HepG2 (cell line): ENCODE data around the gene EHD1. TPM values are rescaled to one million over a fixed set of nuclear protein-coding genes. Genes with fewer than 3 reads are reported as not detected.

Experiments
- ELF3 ChIP-seq: IDR thresholded peaks from 2 replicates; pipeline ENCODE4 v1.6.1; 2016; ENCODE audit warnings: missing genetic modification reagents, missing compliant biosample characterization
- FIP1L1 ChIP-seq: fragments of 200-400 bp; formaldehyde crosslinking; IDR thresholded peaks from 2 replicates; pipeline ENCODE4 v1.6.1; 2018; ENCODE audit warnings: low read depth, mild to moderate bottlenecking, low read length, moderate library complexity, borderline replicate concordance; ENCODE audit not compliant: insufficient read depth
- GABPB1 ChIP-seq: IDR thresholded peaks from 2 replicates; pipeline ENCODE4 v1.6.1; 2016; ENCODE audit warnings: mild to moderate bottlenecking, missing genetic modification reagents, moderate library complexity, missing compliant biosample characterization
- RAD51 ChIP-seq: fragments of 450-650 bp; IDR thresholded peaks from 2 replicates; pipeline ENCODE4 v1.6.1; 2016; ENCODE audit warnings: borderline replicate concordance
- TAF15 ChIP-seq: fragments of 200-400 bp; formaldehyde crosslinking; IDR thresholded peaks from one replicate; pipeline ENCODE4 v1.6.1; 2018; ENCODE audit warnings: mild to moderate bottlenecking, low read depth, low read length; ENCODE audit not compliant: poor library complexity, severe bottlenecking
- ZMYM4 ChIP-seq: sonication (generic); formaldehyde crosslinking; IDR thresholded peaks from 2 replicates; pipeline ENCODE4 v1.8.1; 2023; ENCODE audit warnings: mild to moderate bottlenecking, missing genetic modification reagents
- ZNF253 ChIP-seq: sonication (generic); formaldehyde crosslinking; IDR thresholded peaks from 2 replicates; pipeline ENCODE4 v1.8.0; 2022; ENCODE audit warnings: mild to moderate bottlenecking, missing genetic modification reagents, borderline replicate concordance
- ZNF558 ChIP-seq: sonication (generic); formaldehyde crosslinking; IDR thresholded peaks from 2 replicates; pipeline ENCODE4 v1.9.0; 2022; ENCODE audit warnings: mild to moderate bottlenecking, missing genetic modification reagents, borderline replicate concordance
- polyA plus RNA-seq, 8 experiments: library from polyadenylated mRNA; depleted of rRNA in 3 of 8; stranded (reverse) in 7 of 8; unstranded in 1 of 8; fragments of >200 nt; fragmentation: Illumina TruSeq in 4 of 8; extraction: Trizol in 4 of 8; gene quantifications; 2 replicates each; pipeline versions ENCODE4 v1.2.1 to v1.2.3, GENCODE V29; 2011 to 2016; ENCODE audit warnings: low read depth in 4 of 8, missing spikeins in 1 of 8, mixed read lengths in 1 of 8; ENCODE audit not compliant: insufficient read depth in 1 of 8
- total RNA-seq, 5 experiments: library from RNA; depleted of rRNA; stranded (reverse); fragments of >200 nt; fragmentation: Illumina TruSeq; extraction: Trizol; gene quantifications; 2 replicates each; pipeline ENCODE4 v1.2.3, GENCODE V29; 2016; ENCODE audit warnings: low read depth in 1 of 5
- TF ChIP-seq, protein P1 (sequence below): sonication (generic); formaldehyde crosslinking; IDR thresholded peaks from 2 replicates; pipeline ENCODE4 v1.4.0; 2020; ENCODE audit warnings: missing genetic modification reagents, borderline replicate concordance
- TF ChIP-seq, protein P2 (sequence below): sonication (generic); formaldehyde crosslinking; IDR thresholded peaks from 2 replicates; pipeline ENCODE4 v1.5.0; 2020; ENCODE audit warnings: missing genetic modification reagents
- TF ChIP-seq, protein P3 (sequence below), 2 experiments: fragments of 450-650 bp in 1 of 2; sonication (generic) in 1 of 2; formaldehyde crosslinking in 1 of 2; IDR thresholded peaks; 2 replicates each; pipeline versions ENCODE4 v1.6.1 to v1.8.0; 2016 to 2022; ENCODE audit warnings: antibody characterized with exemption in 1 of 2, mild to moderate bottlenecking in 1 of 2, missing genetic modification reagents in 1 of 2
- TF ChIP-seq, protein P4 (sequence below): conservative IDR thresholded peaks from 2 replicates; pipeline ENCODE4 v1.6.1; 2018; ENCODE audit warnings: missing genetic modification reagents
- TF ChIP-seq, protein P5 (sequence below): sonication (generic); formaldehyde crosslinking; IDR thresholded peaks from 2 replicates; pipeline ENCODE4 v1.5.0; 2020; ENCODE audit warnings: missing genetic modification reagents

EHD1 gene
- total and polyA plus RNA-seq, 2 of the 13 experiments (the other 11 are each of a cell fraction or from before 2014, with no cell fraction given), result 23.6 to 26.6 TPM

DNA sequence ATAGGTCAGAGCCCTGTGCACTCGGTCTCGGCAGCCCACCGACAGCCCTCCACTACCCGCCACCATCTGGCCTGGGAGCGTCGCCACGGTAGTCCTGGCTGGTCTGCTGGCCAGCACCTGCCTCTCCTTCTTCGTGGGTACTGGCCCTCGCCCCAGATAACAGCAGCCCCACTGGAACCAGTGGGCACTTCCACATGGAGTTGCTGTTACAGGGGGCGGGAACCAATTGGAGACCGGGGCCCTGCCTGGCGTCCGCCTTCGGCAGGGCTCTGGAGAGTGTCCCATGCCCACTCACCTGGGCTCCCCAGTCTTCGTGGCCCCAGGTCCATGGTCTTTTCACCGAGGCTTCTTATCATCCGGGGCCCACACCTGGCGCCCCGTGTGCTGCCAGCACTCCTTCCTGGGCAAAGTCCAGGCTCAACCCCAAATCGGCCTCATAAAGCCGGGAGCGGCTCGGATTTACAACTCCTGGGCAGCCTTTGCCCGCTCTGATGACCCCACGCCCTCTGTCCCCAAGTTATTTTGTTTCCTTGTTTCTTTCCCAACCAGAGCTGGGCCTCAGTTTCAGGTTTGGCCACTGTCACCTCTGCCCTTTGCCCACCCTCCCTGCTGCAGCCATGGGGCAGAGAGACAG, 12.9 kb upstream of the EHD1 start (continued):
- TF ChIP-seq, protein P1, sequence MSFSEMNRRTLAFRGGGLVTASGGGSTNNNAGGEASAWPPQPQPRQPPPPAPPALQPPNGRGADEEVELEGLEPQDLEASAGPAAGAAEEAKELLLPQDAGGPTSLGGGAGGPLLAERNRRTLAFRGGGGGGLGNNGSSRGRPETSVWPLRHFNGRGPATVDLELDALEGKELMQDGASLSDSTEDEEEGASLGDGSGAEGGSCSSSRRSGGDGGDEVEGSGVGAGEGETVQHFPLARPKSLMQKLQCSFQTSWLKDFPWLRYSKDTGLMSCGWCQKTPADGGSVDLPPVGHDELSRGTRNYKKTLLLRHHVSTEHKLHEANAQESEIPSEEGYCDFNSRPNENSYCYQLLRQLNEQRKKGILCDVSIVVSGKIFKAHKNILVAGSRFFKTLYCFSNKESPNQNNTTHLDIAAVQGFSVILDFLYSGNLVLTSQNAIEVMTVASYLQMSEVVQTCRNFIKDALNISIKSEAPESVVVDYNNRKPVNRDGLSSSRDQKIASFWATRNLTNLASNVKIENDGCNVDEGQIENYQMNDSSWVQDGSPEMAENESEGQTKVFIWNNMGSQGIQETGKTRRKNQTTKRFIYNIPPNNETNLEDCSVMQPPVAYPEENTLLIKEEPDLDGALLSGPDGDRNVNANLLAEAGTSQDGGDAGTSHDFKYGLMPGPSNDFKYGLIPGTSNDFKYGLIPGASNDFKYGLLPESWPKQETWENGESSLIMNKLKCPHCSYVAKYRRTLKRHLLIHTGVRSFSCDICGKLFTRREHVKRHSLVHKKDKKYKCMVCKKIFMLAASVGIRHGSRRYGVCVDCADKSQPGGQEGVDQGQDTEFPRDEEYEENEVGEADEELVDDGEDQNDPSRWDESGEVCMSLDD (CRISPR knock-in tag), result 0 out of 2 replicates have a peak, but pooled peaks have one; percentile 32
- no peak for TF ChIP-seq RAD51
- TF ChIP-seq, protein P2, sequence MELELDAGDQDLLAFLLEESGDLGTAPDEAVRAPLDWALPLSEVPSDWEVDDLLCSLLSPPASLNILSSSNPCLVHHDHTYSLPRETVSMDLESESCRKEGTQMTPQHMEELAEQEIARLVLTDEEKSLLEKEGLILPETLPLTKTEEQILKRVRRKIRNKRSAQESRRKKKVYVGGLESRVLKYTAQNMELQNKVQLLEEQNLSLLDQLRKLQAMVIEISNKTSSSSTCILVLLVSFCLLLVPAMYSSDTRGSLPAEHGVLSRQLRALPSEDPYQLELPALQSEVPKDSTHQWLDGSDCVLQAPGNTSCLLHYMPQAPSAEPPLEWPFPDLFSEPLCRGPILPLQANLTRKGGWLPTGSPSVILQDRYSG, result no peak
- TF ChIP-seq, protein P3, sequence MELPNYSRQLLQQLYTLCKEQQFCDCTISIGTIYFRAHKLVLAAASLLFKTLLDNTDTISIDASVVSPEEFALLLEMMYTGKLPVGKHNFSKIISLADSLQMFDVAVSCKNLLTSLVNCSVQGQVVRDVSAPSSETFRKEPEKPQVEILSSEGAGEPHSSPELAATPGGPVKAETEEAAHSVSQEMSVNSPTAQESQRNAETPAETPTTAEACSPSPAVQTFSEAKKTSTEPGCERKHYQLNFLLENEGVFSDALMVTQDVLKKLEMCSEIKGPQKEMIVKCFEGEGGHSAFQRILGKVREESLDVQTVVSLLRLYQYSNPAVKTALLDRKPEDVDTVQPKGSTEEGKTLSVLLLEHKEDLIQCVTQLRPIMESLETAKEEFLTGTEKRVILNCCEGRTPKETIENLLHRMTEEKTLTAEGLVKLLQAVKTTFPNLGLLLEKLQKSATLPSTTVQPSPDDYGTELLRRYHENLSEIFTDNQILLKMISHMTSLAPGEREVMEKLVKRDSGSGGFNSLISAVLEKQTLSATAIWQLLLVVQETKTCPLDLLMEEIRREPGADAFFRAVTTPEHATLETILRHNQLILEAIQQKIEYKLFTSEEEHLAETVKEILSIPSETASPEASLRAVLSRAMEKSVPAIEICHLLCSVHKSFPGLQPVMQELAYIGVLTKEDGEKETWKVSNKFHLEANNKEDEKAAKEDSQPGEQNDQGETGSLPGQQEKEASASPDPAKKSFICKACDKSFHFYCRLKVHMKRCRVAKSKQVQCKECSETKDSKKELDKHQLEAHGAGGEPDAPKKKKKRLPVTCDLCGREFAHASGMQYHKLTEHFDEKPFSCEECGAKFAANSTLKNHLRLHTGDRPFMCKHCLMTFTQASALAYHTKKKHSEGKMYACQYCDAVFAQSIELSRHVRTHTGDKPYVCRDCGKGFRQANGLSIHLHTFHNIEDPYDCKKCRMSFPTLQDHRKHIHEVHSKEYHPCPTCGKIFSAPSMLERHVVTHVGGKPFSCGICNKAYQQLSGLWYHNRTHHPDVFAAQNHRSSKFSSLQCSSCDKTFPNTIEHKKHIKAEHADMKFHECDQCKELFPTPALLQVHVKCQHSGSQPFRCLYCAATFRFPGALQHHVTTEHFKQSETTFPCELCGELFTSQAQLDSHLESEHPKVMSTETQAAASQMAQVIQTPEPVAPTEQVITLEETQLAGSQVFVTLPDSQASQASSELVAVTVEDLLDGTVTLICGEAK (IDR thresholded peaks at IDR 0.05), result no peak
- TF ChIP-seq, protein P3 (CRISPR knock-in tag; IDR thresholded peaks at IDR 0.05), result no peak
- 0 out of 2 replicates have a peak, but pooled peaks have one; percentile 14 for TF ChIP-seq GABPB1 (CRISPR knock-in tag)
- TF ChIP-seq ZNF558, result no peak
- TF ChIP-seq ELF3, result 0 out of 2 replicates have a peak, but pooled peaks have one; percentile 41
- TF ChIP-seq TAF15, result peak; percentile 61
- TF ChIP-seq ZMYM4 (CRISPR knock-in tag), result no peak
- TF ChIP-seq ZNF253 (CRISPR knock-in tag), result no peak
- no peak for TF ChIP-seq FIP1L1
- TF ChIP-seq, protein P4, sequence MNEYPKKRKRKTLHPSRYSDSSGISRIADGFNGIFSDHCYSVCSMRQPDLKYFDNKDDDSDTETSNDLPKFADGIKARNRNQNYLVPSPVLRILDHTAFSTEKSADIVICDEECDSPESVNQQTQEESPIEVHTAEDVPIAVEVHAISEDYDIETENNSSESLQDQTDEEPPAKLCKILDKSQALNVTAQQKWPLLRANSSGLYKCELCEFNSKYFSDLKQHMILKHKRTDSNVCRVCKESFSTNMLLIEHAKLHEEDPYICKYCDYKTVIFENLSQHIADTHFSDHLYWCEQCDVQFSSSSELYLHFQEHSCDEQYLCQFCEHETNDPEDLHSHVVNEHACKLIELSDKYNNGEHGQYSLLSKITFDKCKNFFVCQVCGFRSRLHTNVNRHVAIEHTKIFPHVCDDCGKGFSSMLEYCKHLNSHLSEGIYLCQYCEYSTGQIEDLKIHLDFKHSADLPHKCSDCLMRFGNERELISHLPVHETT (CRISPR knock-in tag), result no peak
- TF ChIP-seq, protein P5, sequence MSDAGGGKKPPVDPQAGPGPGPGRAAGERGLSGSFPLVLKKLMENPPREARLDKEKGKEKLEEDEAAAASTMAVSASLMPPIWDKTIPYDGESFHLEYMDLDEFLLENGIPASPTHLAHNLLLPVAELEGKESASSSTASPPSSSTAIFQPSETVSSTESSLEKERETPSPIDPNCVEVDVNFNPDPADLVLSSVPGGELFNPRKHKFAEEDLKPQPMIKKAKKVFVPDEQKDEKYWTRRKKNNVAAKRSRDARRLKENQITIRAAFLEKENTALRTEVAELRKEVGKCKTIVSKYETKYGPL, result no peak
